ENCODE data around the gene PPP1R12B.

Gene PPP1R12B

DNA sequence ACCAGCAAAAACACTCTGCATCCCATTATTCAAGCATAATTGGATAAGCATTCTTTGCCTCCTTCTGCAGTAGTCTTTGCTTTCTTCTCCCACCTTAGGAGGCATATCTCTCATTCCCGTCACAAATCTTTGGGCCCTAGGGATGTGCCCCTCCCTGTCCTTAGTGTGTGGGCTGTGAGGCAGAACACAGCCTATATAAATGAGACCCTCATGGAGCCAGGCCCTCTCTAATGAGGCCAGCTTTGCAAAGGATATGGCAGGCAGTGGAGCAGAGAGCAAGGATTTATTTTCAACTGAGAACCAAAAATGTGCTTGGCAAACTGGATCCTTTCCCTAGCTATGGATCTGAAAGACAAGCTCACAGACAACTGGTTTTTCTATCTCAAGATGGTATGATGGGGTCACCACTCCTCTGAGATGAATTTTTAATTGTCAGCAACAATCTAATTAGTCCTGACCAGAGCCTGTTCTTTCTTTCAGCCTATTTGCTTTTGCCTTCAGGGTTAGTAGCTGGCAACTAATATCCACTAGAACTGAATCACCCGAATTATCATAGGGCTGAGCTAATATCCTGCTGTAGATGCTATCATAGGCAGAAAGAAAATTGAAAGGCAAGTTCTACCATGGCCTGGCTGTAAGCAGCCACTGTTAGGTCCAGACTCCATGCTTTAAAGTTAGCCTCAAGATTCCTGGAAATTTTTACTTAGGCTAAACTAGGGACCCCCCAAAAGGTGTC, 227.6 kb downstream of the PPP1R12B start:
- DNase-seq (ENCODE audit: insufficient read length, low spot score) = no peak
- no peak for FAIRE-seq
- no peak for TF ChIP-seq CTCF (IDR thresholded peaks at IDR 0.05; ENCODE audit: insufficient read depth, missing control alignments)

DNA sequence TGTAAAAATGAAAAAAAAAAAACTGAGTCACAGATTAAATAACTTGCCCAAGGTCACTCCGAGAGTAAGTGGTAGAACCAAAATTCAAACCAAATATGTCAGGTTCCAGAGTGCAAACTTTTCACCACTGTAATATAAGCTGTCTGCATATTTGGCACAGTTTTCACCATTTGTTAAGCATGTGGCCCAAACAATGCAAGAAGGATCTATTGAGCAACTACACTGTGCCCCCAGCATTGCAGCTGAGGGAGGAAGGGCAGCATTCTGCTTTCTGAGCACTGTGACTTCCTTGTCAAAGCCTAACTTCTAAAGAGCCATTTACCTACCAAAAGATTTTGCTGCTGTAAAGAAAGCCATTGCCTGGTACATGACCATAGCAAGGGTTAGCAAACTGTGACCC, 228.3 kb downstream of the PPP1R12B start:
- DNase-seq (ENCODE audit: insufficient read length, low spot score) = no peak

DNA sequence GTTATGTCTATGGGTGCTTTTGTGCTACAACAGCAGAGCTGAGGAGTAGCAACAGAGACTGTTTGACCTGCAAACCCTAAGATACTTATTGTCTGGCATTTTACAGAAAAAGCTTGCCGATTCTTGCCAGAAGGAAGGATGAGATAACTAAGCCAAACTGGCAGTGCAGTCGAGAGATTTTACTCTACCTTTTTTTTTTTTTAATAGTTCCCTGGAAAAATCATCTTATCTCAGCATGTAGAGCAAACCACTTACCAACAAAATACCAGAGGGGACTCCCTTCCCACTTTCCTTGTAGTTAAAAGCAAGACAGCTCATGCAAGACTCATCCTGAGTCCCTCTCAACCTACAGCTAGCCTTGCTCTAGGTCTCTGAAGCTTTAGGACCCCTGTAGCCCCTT, 228.9 kb downstream of the PPP1R12B start:
- TF ChIP-seq CTCF (IDR thresholded peaks at IDR 0.05; ENCODE audit: insufficient read depth, missing control alignments) = no peak
- DNase-seq (ENCODE audit: insufficient read length, low spot score) = no peak
- no peak for FAIRE-seq

More for the DNA sequence above, 228.3 kb downstream of the PPP1R12B start:
- no peak for FAIRE-seq
- TF ChIP-seq CTCF (IDR thresholded peaks at IDR 0.05; ENCODE audit: insufficient read depth, missing control alignments) = no peak

GRCh38 chr1:202578001-202578504, 229.6 kb downstream of the PPP1R12B start:
- DNase-seq (ENCODE audit: insufficient read length, low spot score) (no peak), FAIRE-seq (no peak)

DNA sequence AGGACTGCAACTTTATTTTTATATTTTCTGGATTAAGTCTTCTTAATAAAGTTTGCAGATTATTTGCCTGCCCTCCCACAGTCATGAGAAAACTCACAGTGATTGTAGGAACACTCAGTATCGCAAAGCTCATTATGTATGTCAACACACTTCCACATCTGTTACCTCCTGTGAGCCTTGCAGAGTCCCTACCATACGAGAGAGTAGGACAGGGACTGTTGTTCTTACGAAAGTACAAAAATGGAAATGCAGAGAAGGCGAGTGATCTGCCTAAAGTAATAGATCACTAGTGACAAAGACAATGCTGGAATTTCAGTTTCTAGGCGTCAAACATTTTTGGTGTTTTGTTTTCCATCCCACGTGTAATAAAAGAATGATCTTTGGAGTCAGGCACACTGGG, 230.1 kb downstream of the PPP1R12B start:
- TF ChIP-seq CTCF (IDR thresholded peaks at IDR 0.05; ENCODE audit: insufficient read depth, missing control alignments) = no peak
- DNase-seq (ENCODE audit: insufficient read length, low spot score) = no peak
- FAIRE-seq = no peak

More at GRCh38 chr1:202578001-202578504, 229.6 kb downstream of the PPP1R12B start:
- TF ChIP-seq CTCF (IDR thresholded peaks at IDR 0.05; ENCODE audit: insufficient read depth, missing control alignments) = no peak

DNA sequence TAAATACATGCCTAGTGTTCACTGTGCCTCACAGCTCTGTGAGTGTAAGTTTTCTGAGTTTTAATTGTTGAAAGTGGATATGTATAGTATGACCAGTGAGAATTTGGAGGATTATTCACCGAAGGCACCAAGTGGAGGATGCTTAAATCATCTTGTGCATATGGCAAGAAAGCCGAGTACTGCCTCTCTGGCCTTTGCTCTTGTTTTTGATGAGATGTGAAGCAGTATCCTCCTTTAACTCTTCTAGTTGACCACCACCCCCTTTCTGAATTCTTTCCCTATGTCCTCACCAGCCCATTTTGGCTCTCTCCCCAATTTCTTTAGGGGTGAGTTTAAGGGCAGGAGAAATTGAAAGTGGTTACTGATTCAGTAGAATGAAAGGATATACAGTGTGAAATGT, 231.3 kb downstream of the PPP1R12B start:
- FAIRE-seq (no peak), DNase-seq (ENCODE audit: insufficient read length, low spot score) (no peak)

More for the DNA sequence above, 231.3 kb downstream of the PPP1R12B start:
- no peak for TF ChIP-seq CTCF (IDR thresholded peaks at IDR 0.05; ENCODE audit: insufficient read depth, missing control alignments)
